ENCODE measurements around the gene CYP1A2. TPM values are rescaled to one million over a fixed set of nuclear protein-coding genes. Genes with fewer than 3 reads are reported as not detected.

The CYP1A2 gene
- total and polyA plus RNA-seq, 2 donors (not counting 1 experiment from before 2014, with no cell fraction given) = not detected

GRCh38 chr15:74742422-74742821 is 6.2 kb upstream of the CYP1A2 start:
- peaks cover 20% of the 10 kb centered on the region for H3K27me3 Mint-ChIP-seq
- H2AFZ ChIP-seq (ENCODE audit: insufficient read depth, low read depth, low read length, poor library complexity, severe bottlenecking) = no peak overlapping the region
- peaks cover 11% of the 10 kb centered on the region for H3K9me3 Mint-ChIP-seq (ENCODE audit: insufficient read depth)
- peaks cover 0 to 10% (median 2%) of the 10 kb centered on the region in 4 experiments for H3K27me3 ChIP-seq (replicated peaks in 1 of 4; ENCODE audit: control extremely low read depth in 1 of 4, control insufficient read depth in 3 of 4, insufficient read depth in 4 of 4, low read length in 3 of 4)
- TF ChIP-seq, protein P1, sequence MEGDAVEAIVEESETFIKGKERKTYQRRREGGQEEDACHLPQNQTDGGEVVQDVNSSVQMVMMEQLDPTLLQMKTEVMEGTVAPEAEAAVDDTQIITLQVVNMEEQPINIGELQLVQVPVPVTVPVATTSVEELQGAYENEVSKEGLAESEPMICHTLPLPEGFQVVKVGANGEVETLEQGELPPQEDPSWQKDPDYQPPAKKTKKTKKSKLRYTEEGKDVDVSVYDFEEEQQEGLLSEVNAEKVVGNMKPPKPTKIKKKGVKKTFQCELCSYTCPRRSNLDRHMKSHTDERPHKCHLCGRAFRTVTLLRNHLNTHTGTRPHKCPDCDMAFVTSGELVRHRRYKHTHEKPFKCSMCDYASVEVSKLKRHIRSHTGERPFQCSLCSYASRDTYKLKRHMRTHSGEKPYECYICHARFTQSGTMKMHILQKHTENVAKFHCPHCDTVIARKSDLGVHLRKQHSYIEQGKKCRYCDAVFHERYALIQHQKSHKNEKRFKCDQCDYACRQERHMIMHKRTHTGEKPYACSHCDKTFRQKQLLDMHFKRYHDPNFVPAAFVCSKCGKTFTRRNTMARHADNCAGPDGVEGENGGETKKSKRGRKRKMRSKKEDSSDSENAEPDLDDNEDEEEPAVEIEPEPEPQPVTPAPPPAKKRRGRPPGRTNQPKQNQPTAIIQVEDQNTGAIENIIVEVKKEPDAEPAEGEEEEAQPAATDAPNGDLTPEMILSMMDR (IDR thresholded peaks at IDR 0.05) = no peak
- no peak for TF ChIP-seq EZH2 (IDR thresholded peaks at IDR 0.05; ENCODE audit: borderline replicate concordance, insufficient read depth, low read depth, low read length, poor library complexity, severe bottlenecking)
- no peak overlapping the region for H3K4me2 ChIP-seq (replicated peaks; ENCODE audit: low read depth, low read length, poor library complexity, severe bottlenecking)
- H3K9me3 ChIP-seq (ENCODE audit: control extremely low read depth in 1 of 3, control insufficient read depth in 2 of 3, insufficient read depth in 1 of 3, low read length in 2 of 3) = peaks cover 0 to 28% (median 8%) of the 10 kb centered on the region in 3 donors
- no peak overlapping the region for H3K4me3 ChIP-seq (ENCODE audit: control extremely low read depth in 1 of 5, extremely low read depth in 1 of 5, insufficient read depth in 1 of 5, low read depth in 2 of 5, low read length in 4 of 5)
- no peak for DNase-seq
- H3K36me3 ChIP-seq (replicated peaks in 1 of 2; ENCODE audit: control extremely low read depth in 1 of 2, control insufficient read depth in 1 of 2, extremely low read depth in 1 of 2, insufficient read depth in 2 of 2, low read length in 1 of 2) = no peaks in the 10 kb centered on the region
- intact Hi-C loops (cut with micrococcal nuclease) = no loop called here
- 82% methylated on average over 5 of the region's 5 CpGs for WGBS (ENCODE audit: insufficient coverage)
- ChIA-PET CTCF (interaction anchor here (1.4 kb wide), 1 partner anchor 9 kb away, joined by 3 read pairs; no protein-coding TSS in a partner anchor), POLR2A (interaction anchor here (0.7 kb wide), 1 partner anchor 25 kb away, joined by 6 read pairs; no protein-coding TSS in a partner anchor)
- H4K20me1 ChIP-seq (ENCODE audit: control insufficient read depth, insufficient read depth, low read length, poor library complexity, severe bottlenecking) = no peaks in the 10 kb centered on the region
- peaks cover 7% of the 10 kb centered on the region for H3K4me1 Mint-ChIP-seq
- no peak overlapping the region for H3K27ac ChIP-seq (ENCODE audit: low read length in 2 of 2)
- H3K9ac ChIP-seq (ENCODE audit: low read length) = no peak overlapping the region
- H3K4me1 ChIP-seq (ENCODE audit: control insufficient read depth in 2 of 2, insufficient read depth in 2 of 2, low read length in 2 of 2) = no peaks in the 10 kb centered on the region
- H3K4me3 Mint-ChIP-seq = no peak overlapping the region
- ATAC-seq (ENCODE audit: low read depth) = no peak
- no peaks in the 10 kb centered on the region for H3K79me2 ChIP-seq (ENCODE audit: control insufficient read depth, insufficient read depth, low read length)
- no peak overlapping the region for H3K27ac Mint-ChIP-seq

DNA sequence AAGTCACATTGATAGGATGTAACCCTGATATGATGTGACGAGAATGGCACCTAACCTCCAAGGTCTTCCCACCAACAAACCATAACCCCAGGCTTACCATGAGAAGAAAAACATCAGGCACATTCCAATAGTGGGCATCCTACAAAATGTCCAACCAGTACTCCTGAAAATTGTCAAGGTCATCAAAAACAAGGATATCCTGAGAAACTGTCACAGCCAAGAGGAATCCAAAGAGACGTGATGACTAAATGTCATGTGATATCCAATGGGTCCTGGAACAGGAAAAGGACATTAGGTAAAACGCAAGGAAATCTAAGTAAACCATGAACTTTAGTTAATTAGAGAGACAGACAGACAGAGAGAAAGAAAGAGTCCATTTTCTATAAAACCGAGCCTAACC is 2.3 kb upstream of the CYP1A2 start:
- Histone ChIP-seq H2AFZ (ENCODE audit: insufficient read depth, low read depth, low read length, poor library complexity, severe bottlenecking) (no peak overlapping the region), H3K36me3 (replicated peaks in 1 of 2; ENCODE audit: control extremely low read depth in 1 of 2, control insufficient read depth in 1 of 2, extremely low read depth in 1 of 2, insufficient read depth in 2 of 2, low read length in 1 of 2) (no peaks in the 10 kb centered on the region), H3K27ac (ENCODE audit: low read length in 2 of 2) (no peak overlapping the region), H3K27me3 (replicated peaks in 1 of 4; ENCODE audit: control extremely low read depth in 1 of 4, control insufficient read depth in 3 of 4, insufficient read depth in 4 of 4, low read length in 3 of 4) (peaks cover 0 to 8% (median 2%) of the 10 kb centered on the region in 4 experiments), H3K4me3 (ENCODE audit: control extremely low read depth in 1 of 5, extremely low read depth in 1 of 5, insufficient read depth in 1 of 5, low read depth in 2 of 5, low read length in 4 of 5) (no peak overlapping the region), H3K9me3 (ENCODE audit: control extremely low read depth in 1 of 3, control insufficient read depth in 2 of 3, insufficient read depth in 1 of 3, low read length in 2 of 3) (peaks cover 0 to 12% (median 5%) of the 10 kb centered on the region in 3 donors), H4K20me1 (ENCODE audit: control insufficient read depth, insufficient read depth, low read length, poor library complexity, severe bottlenecking) (no peaks in the 10 kb centered on the region), H3K9ac (ENCODE audit: low read length) (no peak overlapping the region), H3K4me2 (replicated peaks; ENCODE audit: low read depth, low read length, poor library complexity, severe bottlenecking) (no peak overlapping the region), H3K79me2 (ENCODE audit: control insufficient read depth, insufficient read depth, low read length) (no peaks in the 10 kb centered on the region), H3K4me1 (ENCODE audit: control insufficient read depth in 2 of 2, insufficient read depth in 2 of 2, low read length in 2 of 2) (no peaks in the 10 kb centered on the region)
- TF ChIP-seq, protein P1 (IDR thresholded peaks at IDR 0.05) = no peak
- no peak for TF ChIP-seq EZH2 (IDR thresholded peaks at IDR 0.05; ENCODE audit: borderline replicate concordance, insufficient read depth, low read depth, low read length, poor library complexity, severe bottlenecking)
- intact Hi-C loops (cut with micrococcal nuclease) = no loop called here
- H3K4me1 Mint-ChIP-seq = peaks cover 4% of the 10 kb centered on the region
- H3K27ac Mint-ChIP-seq = no peak overlapping the region
- no peak overlapping the region for H3K4me3 Mint-ChIP-seq
- peaks cover 6% of the 10 kb centered on the region for H3K9me3 Mint-ChIP-seq (ENCODE audit: insufficient read depth)
- CTCF ChIA-PET = no interaction called here
- POLR2A ChIA-PET = no interaction called here
- H3K27me3 Mint-ChIP-seq = peaks cover 4% of the 10 kb centered on the region
- WGBS (ENCODE audit: insufficient coverage) = 88% methylated on average over 3 of the region's 4 CpGs
- ATAC-seq (ENCODE audit: low read depth) = no peak
- DNase-seq = no peak
